Suppressor macrophage (primary cell): ENCODE measurements around the gene CMSS1.

Source experiments
- DNase-seq, 4 experiments: peaks; one replicate each; pipeline ENCODE4 v3.0.0-alpha.2; 2020 to 2022

CMSS1 gene

DNA sequence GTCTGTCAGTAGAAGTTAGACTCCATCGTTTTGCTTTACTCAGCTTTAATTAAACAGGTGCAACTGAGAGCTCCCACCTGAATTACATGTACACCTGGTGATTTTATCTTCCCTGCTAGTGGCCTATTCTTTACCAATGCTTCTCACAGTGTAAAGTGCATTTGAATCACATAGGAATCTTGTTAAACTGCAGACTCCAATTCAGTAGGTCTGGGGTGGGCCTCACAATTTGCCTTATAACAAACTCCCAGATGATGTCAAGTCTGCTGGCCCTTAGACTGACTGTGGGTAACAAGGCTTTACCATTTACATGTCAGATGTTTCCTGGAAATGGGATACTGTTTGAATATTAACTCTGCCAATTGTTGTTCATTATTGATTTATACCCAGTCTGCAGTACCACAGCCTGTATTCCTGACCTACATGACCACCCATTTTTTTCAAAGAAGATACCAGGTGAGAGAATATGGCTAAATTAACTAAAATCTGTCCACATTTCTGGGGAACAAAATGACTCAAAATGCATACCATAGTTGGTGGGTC lies 37.2 kb downstream of the CMSS1 start:
- DNase-seq, result no peak

DNA sequence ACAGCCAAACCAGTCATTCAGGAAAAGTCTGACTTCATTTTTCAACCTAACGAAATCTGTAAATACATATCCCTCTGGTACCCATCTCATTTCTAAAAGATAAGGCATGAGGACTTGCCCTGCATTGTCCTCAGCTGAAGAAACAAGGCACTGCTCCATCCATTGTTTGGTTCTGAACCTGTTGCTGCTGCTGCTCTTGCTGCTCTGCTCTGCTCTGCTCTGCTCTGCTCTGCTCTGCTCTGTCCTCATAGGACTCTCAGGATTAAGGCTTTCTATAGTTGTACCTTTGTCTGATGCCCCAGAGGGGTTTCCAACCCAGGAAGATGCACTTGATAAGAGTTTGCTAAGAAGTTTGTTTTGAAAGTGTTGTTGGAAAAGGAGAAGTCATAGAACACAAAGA lies 38.2 kb downstream of the CMSS1 start:
- no peak for DNase-seq

GRCh38 chr3:99856437-99857220 lies 39.0 kb downstream of the CMSS1 start:
- DNase-seq, result no peak

DNA sequence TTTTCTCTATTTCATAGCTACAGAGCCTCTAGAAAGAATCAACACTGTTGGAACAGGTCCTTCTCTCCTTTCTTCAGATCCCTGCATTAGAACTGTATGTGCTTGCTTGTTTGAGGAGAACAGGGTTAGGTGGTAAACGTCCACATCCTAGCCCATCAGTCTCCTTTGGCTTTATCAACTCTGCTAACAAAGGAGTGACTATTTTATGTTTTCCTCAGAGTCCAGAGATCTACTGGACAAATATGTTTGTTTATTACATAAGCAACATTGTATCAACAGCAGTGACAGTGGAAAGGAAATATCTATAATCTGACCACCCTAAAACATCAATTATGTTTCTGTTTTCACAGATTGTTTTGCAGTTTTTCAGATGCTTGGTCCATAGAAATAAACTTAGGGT lies 39.6 kb downstream of the CMSS1 start:
- no peak for DNase-seq

- DNase-seq, result no peak
Observed at GRCh38 chr3:99858469-99858868, 40.8 kb downstream of the CMSS1 start.

- DNase-seq, result no peak
Observed at GRCh38 chr3:99859825-99860224, 42.2 kb downstream of the CMSS1 start.

- no peak for DNase-seq
Observed at GRCh38 chr3:99861216-99861615, 43.6 kb downstream of the CMSS1 start.

- no peak for DNase-seq
Observed at GRCh38 chr3:99862208-99862607, 44.5 kb downstream of the CMSS1 start.

- no peak for DNase-seq
Observed at GRCh38 chr3:99863002-99863401, 45.3 kb downstream of the CMSS1 start.

DNA sequence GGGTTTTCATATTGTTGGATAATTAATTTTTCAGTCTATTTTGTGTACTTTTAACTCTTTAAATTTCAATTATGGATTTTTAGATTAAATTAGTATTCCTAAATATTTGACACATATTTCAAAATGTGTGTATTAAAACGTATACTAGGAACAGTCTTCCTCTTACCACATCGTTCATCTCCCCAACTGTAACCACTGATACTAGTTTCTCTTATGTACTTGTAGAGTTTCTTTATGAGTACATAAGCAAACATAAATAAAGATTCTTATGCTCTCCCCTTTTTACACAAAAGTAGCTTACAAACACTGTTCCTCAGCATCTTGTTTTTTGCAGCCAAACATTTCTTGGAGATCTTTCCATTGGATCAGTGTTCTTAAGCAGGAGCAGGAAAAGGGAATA lies 45.9 kb downstream of the CMSS1 start:
- DNase-seq, result no peak

- no peak for DNase-seq
Observed at GRCh38 chr3:99864289-99864688, 46.6 kb downstream of the CMSS1 start.

GRCh38 chr3:99865321-99865720 lies 47.7 kb downstream of the CMSS1 start:
- DNase-seq, result no peak

DNA sequence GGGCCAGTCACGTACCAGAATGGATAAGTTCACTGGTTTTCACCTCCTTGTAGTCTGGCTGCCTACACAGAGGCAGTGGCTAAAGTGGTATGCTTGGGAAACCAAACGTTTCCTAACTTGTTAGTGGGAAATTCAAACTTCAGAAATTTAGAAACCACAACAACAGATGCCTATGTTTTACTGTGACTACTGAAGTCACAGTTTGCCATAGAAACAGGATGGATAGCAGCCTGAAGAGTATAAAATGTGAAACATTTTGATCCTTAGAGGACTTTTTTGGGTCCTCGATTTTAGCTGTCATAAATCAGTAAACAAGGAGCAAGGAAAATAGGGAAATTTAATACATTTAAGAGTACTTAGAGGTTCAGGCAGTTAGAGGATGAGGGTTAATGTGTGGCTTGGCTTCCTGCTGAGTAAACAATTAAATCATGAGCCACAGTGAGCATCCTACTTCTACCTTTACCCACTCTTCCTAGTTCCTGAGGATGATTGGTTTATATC lies 48.6 kb downstream of the CMSS1 start:
- no peak for DNase-seq

DNA sequence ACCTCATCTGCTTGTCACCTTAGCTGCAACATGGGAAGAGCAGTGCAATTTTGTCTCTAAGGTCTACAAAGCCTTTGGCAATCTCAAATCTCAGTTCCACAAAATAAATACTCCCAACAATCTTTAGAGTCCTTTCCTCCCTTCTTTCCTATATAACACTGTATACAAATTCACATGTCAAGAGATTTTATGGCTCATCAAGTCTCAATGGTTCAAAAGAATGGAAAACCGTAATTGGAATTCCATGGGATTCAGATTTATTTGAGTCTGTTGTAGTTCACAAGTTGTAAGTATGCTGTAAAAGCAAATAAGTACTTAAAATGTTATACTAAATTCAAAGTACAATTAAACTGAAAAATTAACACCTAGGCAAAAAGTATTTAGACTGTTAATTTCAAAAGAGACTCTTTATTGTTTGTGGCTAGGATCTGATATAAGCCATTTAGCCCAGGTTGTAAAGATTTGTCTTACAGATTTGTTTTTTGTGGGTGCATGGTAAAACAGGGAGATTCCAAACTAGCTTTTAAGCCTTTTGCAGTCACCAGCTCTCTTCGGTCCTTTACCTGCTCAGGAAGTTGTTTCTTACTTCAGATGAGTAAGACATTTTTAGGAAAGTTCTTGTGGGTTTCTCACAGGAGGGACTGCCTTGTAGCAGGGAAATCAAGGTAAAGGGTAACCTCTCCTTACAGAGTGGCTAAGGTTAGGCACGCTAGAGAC lies 50.1 kb downstream of the CMSS1 start:
- DNase-seq, result no peak

DNA sequence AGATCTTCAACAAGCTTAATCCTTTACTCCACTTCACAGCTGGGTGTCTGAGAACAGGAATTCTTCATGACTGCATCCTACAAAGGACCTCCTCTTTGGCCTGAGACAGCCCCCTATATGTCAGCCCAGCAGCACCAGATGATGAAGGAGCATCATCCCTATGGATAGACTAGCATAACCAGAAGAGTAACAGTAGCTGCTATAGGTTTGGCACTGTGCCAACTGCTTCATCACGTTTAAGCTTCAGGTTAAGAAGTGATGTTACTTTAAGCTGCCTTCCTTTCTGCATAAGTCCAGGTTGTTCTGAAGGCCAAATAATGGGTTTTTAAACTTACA lies 50.6 kb downstream of the CMSS1 start:
- no peak for DNase-seq

GRCh38 chr3:99869621-99870020 lies 52.0 kb downstream of the CMSS1 start:
- DNase-seq, result no peak

- DNase-seq, result no peak
Observed at GRCh38 chr3:99870712-99871111, 53.0 kb downstream of the CMSS1 start.

DNA sequence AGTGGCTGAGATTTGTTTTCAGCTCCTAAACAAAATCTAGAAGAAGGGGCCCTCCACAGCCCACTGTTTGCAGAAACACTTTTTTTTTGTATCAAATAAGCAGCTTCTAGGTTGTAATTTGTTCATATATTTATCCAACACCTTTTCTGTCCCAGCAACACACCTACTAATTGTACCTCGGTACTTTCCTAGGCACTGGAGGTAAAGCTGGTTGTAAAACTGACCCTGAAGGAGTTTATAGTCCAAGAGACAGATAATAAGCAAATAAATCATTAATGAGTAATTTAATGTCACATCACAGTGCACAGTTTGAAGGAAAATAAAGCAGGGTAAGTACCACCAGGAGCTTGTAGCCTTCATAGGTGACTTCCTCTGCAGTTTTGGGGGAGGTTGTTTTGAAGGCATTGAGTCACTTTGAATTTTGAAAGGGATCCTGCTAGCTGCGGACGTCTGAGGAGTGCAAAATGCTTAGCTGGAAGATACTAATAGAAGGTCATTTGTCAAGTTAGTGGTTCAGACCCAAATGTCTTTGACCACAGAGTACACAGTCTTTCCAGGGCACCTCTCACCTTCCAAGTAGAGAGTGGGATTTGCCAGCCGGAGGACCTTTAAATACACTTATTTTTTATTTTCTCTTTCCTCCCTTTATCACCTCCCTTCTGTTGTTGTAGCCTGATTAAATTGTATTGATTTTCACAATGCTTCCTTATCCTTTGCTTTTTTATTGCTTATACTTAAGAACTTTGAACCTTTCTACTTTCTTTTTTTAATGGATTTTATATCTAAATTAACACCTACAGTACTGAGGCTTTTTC lies 53.8 kb downstream of the CMSS1 start:
- DNase-seq, result no peak

DNA sequence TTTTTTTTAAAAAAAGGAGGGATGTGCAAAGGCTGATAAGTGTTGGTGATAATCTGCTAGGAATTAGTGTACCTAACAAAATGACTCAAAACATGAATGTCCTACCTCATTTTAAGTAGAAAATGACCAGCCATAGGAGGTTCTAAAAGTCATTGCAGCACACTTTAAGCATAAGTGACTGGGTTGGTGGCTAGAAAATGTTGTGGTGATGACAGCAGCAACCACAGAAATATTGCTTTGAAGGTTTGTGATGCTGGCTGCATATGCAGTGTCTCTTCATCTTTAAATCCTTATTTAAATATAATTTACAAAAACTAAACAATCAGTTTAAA lies 55.2 kb downstream of the CMSS1 start:
- DNase-seq, result no peak

- DNase-seq, result no peak
Observed at GRCh38 chr3:99873269-99874102, 55.8 kb downstream of the CMSS1 start.

DNA sequence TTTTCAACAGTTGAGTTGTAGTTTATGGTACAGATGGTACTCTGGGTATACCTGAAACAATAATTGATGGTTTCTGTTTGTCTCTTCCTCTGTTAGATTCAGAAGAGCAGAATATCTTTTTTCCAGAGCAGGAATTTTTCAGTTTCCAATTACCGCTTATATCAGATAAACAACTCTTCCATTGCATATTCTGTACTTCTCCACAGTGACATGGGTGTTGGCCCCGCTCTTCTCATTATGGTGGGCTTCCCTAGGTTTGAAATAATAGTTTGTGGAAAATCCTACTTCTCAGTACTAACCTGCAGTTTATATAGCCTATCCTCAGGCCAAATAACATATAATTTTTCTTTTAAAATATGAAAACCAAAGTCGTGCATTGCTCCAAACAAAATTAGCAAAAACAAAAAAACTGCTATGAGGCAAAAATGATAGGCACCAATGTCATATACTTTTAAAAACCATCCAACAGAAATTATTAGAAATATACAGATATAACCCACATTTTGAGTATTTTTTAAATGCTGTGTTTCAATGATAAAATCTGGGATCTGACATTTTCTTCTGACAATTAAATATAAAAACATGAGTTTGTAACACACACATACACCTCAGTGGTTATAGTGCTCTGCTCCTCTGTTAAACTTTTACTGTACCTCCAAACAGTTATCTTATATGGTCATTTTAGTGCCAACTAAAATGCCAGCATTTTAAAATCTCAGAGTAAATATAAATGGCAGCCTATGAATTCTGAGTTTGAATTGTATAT lies 56.8 kb downstream of the CMSS1 start:
- DNase-seq, result no peak

GRCh38 chr3:99875581-99875928 lies 57.9 kb downstream of the CMSS1 start:
- peak; percentile 16 to 41 (median 30) for DNase-seq
